DND-41 (cell line): ENCODE data around the gene UBAC1.

Source experiments
- CTCF ChIP-seq: IDR thresholded peaks from 2 replicates; pipeline ENCODE4 v1.5.1; 2012; ENCODE audit warnings: borderline replicate concordance, low read length, moderate library complexity, mild to moderate bottlenecking; ENCODE audit not compliant: poor library complexity, severe bottlenecking; ENCODE audit errors: extremely low read depth
- EZH2 ChIP-seq: IDR thresholded peaks from 3 replicates; pipeline ENCODE4 v1.6.1; 2012; ENCODE audit warnings: borderline replicate concordance, low read depth, mild to moderate bottlenecking, moderate library complexity, low read length, inconsistent platforms; ENCODE audit not compliant: severe bottlenecking

DNA sequence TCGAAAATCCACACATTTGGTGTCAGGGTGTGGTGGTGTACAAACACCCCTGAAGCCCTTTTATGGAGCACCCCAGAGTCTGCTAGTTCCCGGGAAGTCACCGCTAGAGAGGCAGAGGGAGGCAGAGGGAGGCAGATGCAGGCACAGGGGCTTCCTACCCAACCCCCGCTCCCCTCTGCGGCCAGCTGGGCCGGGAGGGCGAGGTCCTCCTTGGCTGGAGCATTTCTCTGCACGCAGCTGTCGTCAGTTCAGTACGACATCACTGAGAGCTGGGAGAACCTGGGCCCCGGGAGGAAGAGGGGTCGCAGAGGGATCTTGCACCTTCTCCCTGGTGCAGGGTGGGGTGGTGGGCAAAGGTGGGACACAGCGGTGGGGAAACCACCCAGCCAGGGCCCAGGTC is 15.8 kb upstream of the UBAC1 start:
- TF ChIP-seq CTCF (no peak), EZH2 (no peak)
